Measurements from ENCODE around the gene FBN2. TPM values are rescaled to one million over a fixed set of nuclear protein-coding genes. Genes with fewer than 3 reads are reported as not detected.
A peak's percentile ranks its signal among the peaks of the same experiment; 100 is the strongest.

The FBN2 gene
- total RNA-seq, 6 experiments from 2014 or later = 174 to 272 (median 186) TPM

- H3K9me3 Mint-ChIP-seq = no peaks in the 10 kb centered on the region
- no peak overlapping the region for H3K27ac Mint-ChIP-seq
- H3K4me3 Mint-ChIP-seq = no peak overlapping the region
- TF ChIP-seq CTCF (IDR thresholded peaks at IDR 0.05) = no peak
- no peak for DNase-seq
- peaks cover 33% of the 10 kb centered on the region for H3K36me3 Mint-ChIP-seq (ENCODE audit: low read depth)
- peaks cover 3% of the 10 kb centered on the region; the same call in 1 of the 2 replicates for H3K27me3 Mint-ChIP-seq (ENCODE audit: insufficient read depth)
- H3K4me1 Mint-ChIP-seq (ENCODE audit: low read depth) = peaks cover 19% of the 10 kb centered on the region; the same call in 1 of the 2 replicates
These were observed 263.6 kb downstream of the FBN2 start for GRCh38 chr5:128274441-128274840.

- Mint-ChIP-seq H3K4me1 (ENCODE audit: low read depth) (peaks cover 19% of the 10 kb centered on the region; the same call in 1 of the 2 replicates), H3K36me3 (ENCODE audit: low read depth) (peaks cover 35% of the 10 kb centered on the region), H3K27me3 (ENCODE audit: insufficient read depth) (peaks cover 3% of the 10 kb centered on the region; the same call in 1 of the 2 replicates), H3K4me3 (no peak overlapping the region), H3K9me3 (no peaks in the 10 kb centered on the region), H3K27ac (peak overlapping the region; percentile 20)
- no peak for TF ChIP-seq CTCF (IDR thresholded peaks at IDR 0.05)
- no peak for DNase-seq
These were observed 264.3 kb downstream of the FBN2 start for GRCh38 chr5:128273736-128274135.

- H3K36me3 Mint-ChIP-seq (ENCODE audit: low read depth) = peaks cover 44% of the 10 kb centered on the region
- H3K4me1 Mint-ChIP-seq (ENCODE audit: low read depth) = peaks cover 19% of the 10 kb centered on the region; the same call in 1 of the 2 replicates
- TF ChIP-seq CTCF (IDR thresholded peaks at IDR 0.05) = no peak
- peak overlapping the region; percentile 87 for H3K27ac Mint-ChIP-seq
- peak; percentile 93 for DNase-seq
- peaks cover 6% of the 10 kb centered on the region; the same call in 1 of the 2 replicates for H3K27me3 Mint-ChIP-seq (ENCODE audit: insufficient read depth)
- no peak overlapping the region for H3K4me3 Mint-ChIP-seq
- H3K9me3 Mint-ChIP-seq = no peaks in the 10 kb centered on the region
These were observed 266.1 kb downstream of the FBN2 start for GRCh38 chr5:128271859-128272464.

- Mint-ChIP-seq H3K27me3 (ENCODE audit: insufficient read depth) (peaks cover 7% of the 10 kb centered on the region; the same call in 1 of the 2 replicates), H3K36me3 (ENCODE audit: low read depth) (peaks cover 41% of the 10 kb centered on the region), H3K4me3 (no peak overlapping the region), H3K9me3 (no peaks in the 10 kb centered on the region), H3K27ac (peak overlapping the region; percentile 87), H3K4me1 (ENCODE audit: low read depth) (peaks cover 14% of the 10 kb centered on the region; the same call in 1 of the 2 replicates)
- no peak for DNase-seq
- no peak for TF ChIP-seq CTCF (IDR thresholded peaks at IDR 0.05)
These were observed 267.0 kb downstream of the FBN2 start for GRCh38 chr5:128271071-128271470.

- no peak for DNase-seq
- Mint-ChIP-seq H3K36me3 (ENCODE audit: low read depth) (peaks cover 40% of the 10 kb centered on the region), H3K4me3 (no peak overlapping the region), H3K4me1 (ENCODE audit: low read depth) (no peaks in the 10 kb centered on the region), H3K27me3 (ENCODE audit: insufficient read depth) (peaks cover 11% of the 10 kb centered on the region), H3K27ac (no peak overlapping the region), H3K9me3 (no peaks in the 10 kb centered on the region)
- no peak for TF ChIP-seq CTCF (IDR thresholded peaks at IDR 0.05)
These were observed 273.3 kb downstream of the FBN2 start for GRCh38 chr5:128264564-128265360.

Data from HFFc6 (cell line).